ENCODE measurements around the gene ZDHHC12. TPM values are rescaled to one million over a fixed set of nuclear protein-coding genes. Genes with fewer than 3 reads are reported as not detected.

Gene ZDHHC12
- total and polyA plus RNA-seq, 5 donors, result 8.3 to 13.1 (median 9.5) TPM

- Histone ChIP-seq H3K27me3 (ENCODE audit: control insufficient read depth, insufficient read depth) (no peaks in the 10 kb centered on the region), H3K4me1 (ENCODE audit: control insufficient read depth, insufficient read depth, low read length) (no peaks in the 10 kb centered on the region), H3K9me3 (ENCODE audit: control insufficient read depth, low read length) (no peaks in the 10 kb centered on the region), H3K4me3 (ENCODE audit: low read length) (no peak overlapping the region), H3K27ac (ENCODE audit: low read length) (no peak overlapping the region)
- ATAC-seq (no peak), DNase-seq (no peak)
- WGBS, result 90% methylated on average over 27 of the region's 27 CpGs
- intact Hi-C loops (cut with DNase I), result no loop called here
These were observed 6.0 kb upstream of the ZDHHC12 start for GRCh38 chr9:128729766-128730517.

- H3K4me3 ChIP-seq (ENCODE audit: low read length), result no peak overlapping the region
- DNase-seq (no peak), ATAC-seq (no peak)
- 76% methylated on average over 5 of the region's 5 CpGs for WGBS
- H3K27me3 ChIP-seq (ENCODE audit: control insufficient read depth, insufficient read depth), result no peaks in the 10 kb centered on the region
- H3K27ac ChIP-seq (ENCODE audit: low read length), result no peak overlapping the region
- H3K4me1 ChIP-seq (ENCODE audit: control insufficient read depth, insufficient read depth, low read length), result peaks cover 3% of the 10 kb centered on the region
- intact Hi-C loops (cut with DNase I), result no loop called here
- no peaks in the 10 kb centered on the region for H3K9me3 ChIP-seq (ENCODE audit: control insufficient read depth, low read length)
These were observed 5.4 kb upstream of the ZDHHC12 start for GRCh38 chr9:128729302-128729701.

- Histone ChIP-seq H3K27me3 (ENCODE audit: control insufficient read depth, insufficient read depth) (no peaks in the 10 kb centered on the region), H3K4me1 (ENCODE audit: control insufficient read depth, insufficient read depth, low read length) (peaks cover 3% of the 10 kb centered on the region), H3K4me3 (ENCODE audit: low read length) (no peak overlapping the region), H3K9me3 (ENCODE audit: control insufficient read depth, low read length) (no peaks in the 10 kb centered on the region), H3K27ac (ENCODE audit: low read length) (no peak overlapping the region)
- intact Hi-C loops (cut with DNase I), result no loop called here
- 75% methylated on average over 7 of the region's 7 CpGs for WGBS
- ATAC-seq (no peak), DNase-seq (no peak)
These were observed 4.4 kb upstream of the ZDHHC12 start for GRCh38 chr9:128728298-128728697.

GRCh38 chr9:128727640-128728248 lies 3.8 kb upstream of the ZDHHC12 start:
- no peak for DNase-seq
- intact Hi-C loops (cut with DNase I), result no loop called here
- Histone ChIP-seq H3K27ac (ENCODE audit: low read length) (no peak overlapping the region), H3K27me3 (ENCODE audit: control insufficient read depth, insufficient read depth) (no peaks in the 10 kb centered on the region), H3K9me3 (ENCODE audit: control insufficient read depth, low read length) (no peaks in the 10 kb centered on the region), H3K4me1 (ENCODE audit: control insufficient read depth, insufficient read depth, low read length) (peaks cover 3% of the 10 kb centered on the region), H3K4me3 (ENCODE audit: low read length) (no peak overlapping the region)
- 83% methylated on average over 5 of the region's 5 CpGs for WGBS
- no peak for ATAC-seq

GRCh38 chr9:128724744-128725211 lies 851 bp upstream of the ZDHHC12 start:
- 21% methylated on average over 10 of the region's 10 CpGs for WGBS
- DNase-seq, result peak; percentile 81 to 88 (median 87)
- peak; percentile 67 to 81 for ATAC-seq
- H3K27ac ChIP-seq (ENCODE audit: low read length), result peak overlapping the region; percentile 58
- H3K4me3 ChIP-seq (ENCODE audit: low read length), result peak overlapping the region; percentile 55
- no peaks in the 10 kb centered on the region for H3K27me3 ChIP-seq (ENCODE audit: control insufficient read depth, insufficient read depth)
- intact Hi-C loops (cut with DNase I), result no loop called here
- H3K4me1 ChIP-seq (ENCODE audit: control insufficient read depth, insufficient read depth, low read length), result peaks cover 3% of the 10 kb centered on the region
- H3K9me3 ChIP-seq (ENCODE audit: control insufficient read depth, low read length), result no peaks in the 10 kb centered on the region

- DNase-seq, result peak in 1 of 3 donors; percentile 50
These were observed 518 bp downstream of the ZDHHC12 start for GRCh38 chr9:128723352-128723865.

GRCh38 chr9:128722380-128723351 lies 1.3 kb downstream of the ZDHHC12 start:
- WGBS, result 54% methylated on average over 9 of the region's 9 CpGs
- H3K4me3 ChIP-seq (ENCODE audit: low read length), result no peak overlapping the region
- ATAC-seq, result no peak

More at GRCh38 chr9:128723352-128723865, 518 bp downstream of the ZDHHC12 start:
- Histone ChIP-seq H3K27me3 (ENCODE audit: control insufficient read depth, insufficient read depth) (no peaks in the 10 kb centered on the region), H3K27ac (ENCODE audit: low read length) (peak overlapping the region; percentile 19), H3K9me3 (ENCODE audit: control insufficient read depth, low read length) (no peaks in the 10 kb centered on the region), H3K4me3 (ENCODE audit: low read length) (peak overlapping the region; percentile 55), H3K4me1 (ENCODE audit: control insufficient read depth, insufficient read depth, low read length) (peaks cover 3% of the 10 kb centered on the region)
- peak in 1 of 2 donors; percentile 0 for ATAC-seq
- intact Hi-C loops (cut with DNase I), result no loop called here
- 46% methylated on average over 7 of the region's 7 CpGs for WGBS

GRCh38 chr9:128721487-128722010 lies 2.4 kb downstream of the ZDHHC12 start:
- no peak for ATAC-seq
- DNase-seq, result peak in 1 of 3 donors; percentile 44
- intact Hi-C loops (cut with DNase I), result no loop called here
- Histone ChIP-seq H3K4me3 (ENCODE audit: low read length) (no peak overlapping the region), H3K27me3 (ENCODE audit: control insufficient read depth, insufficient read depth) (no peaks in the 10 kb centered on the region), H3K27ac (ENCODE audit: low read length) (no peak overlapping the region), H3K4me1 (ENCODE audit: control insufficient read depth, insufficient read depth, low read length) (peaks cover 3% of the 10 kb centered on the region), H3K9me3 (ENCODE audit: control insufficient read depth, low read length) (no peaks in the 10 kb centered on the region)
- WGBS, result 91% methylated on average over 18 of the region's 18 CpGs

More at GRCh38 chr9:128722380-128723351, 1.3 kb downstream of the ZDHHC12 start:
- Histone ChIP-seq H3K4me1 (ENCODE audit: control insufficient read depth, insufficient read depth, low read length) (peaks cover 3% of the 10 kb centered on the region), H3K9me3 (ENCODE audit: control insufficient read depth, low read length) (no peaks in the 10 kb centered on the region), H3K27ac (ENCODE audit: low read length) (no peak overlapping the region), H3K27me3 (ENCODE audit: control insufficient read depth, insufficient read depth) (no peaks in the 10 kb centered on the region)
- peak in 1 of 3 donors; percentile 39 for DNase-seq
- intact Hi-C loops (cut with DNase I), result no loop called here

GRCh38 chr9:128720841-128721486 lies 3.0 kb downstream of the ZDHHC12 start:
- intact Hi-C loops (cut with DNase I), result no loop called here
- Histone ChIP-seq H3K27me3 (ENCODE audit: control insufficient read depth, insufficient read depth) (no peaks in the 10 kb centered on the region), H3K9me3 (ENCODE audit: control insufficient read depth, low read length) (no peaks in the 10 kb centered on the region), H3K4me1 (ENCODE audit: control insufficient read depth, insufficient read depth, low read length) (peaks cover 3% of the 10 kb centered on the region), H3K27ac (ENCODE audit: low read length) (no peak overlapping the region), H3K4me3 (ENCODE audit: low read length) (no peak overlapping the region)
- ATAC-seq (no peak), DNase-seq (peak in 1 of 3 donors; percentile 56)
- WGBS, result 92% methylated on average over 22 of the region's 22 CpGs
